Measurements from ENCODE around the gene IFI27L2.

DNA sequence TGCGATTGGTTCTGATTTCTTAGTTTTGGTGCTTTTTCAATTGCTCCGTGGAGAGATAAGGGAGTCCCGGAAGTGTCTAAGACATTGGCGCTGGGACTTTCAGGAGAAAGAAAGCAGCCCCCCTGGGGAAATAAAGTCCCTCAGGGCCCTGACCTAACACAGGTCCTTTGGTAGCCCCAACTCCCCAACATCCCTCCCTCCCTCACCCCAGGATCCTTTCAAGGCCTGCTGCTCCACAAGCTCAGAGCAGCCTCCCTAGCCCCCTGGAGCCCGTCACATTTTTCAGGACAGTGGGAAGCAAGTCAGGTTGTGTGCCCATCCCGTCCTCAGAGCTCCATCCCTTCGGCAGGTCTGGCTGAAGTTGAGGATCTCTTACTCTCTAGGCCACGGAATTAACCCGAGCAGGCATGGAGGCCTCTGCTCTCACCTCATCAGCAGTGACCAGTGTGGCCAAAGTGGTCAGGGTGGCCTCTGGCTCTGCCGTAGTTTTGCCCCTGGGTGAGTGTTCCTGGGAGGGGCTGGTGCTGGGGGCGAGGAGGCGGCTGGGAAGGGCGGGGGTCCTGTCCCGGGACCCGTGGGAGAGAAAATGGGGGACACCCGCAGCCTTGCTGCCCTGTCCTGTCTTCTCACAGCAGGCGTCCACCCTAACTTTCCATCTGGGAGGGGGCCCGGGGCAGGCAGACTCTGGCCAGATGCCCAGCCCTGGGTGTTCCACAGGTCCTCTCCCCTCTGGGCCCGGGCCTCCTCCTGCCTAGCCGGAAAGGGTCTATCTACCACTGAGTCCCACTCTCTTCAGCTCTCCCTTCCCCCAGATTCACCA lies 17.9 kb downstream of the IFI27L2 start:
- TF ChIP-seq POLR2A (IDR thresholded peaks at IDR 0.05; ENCODE audit: low read depth, low read length) (no peak), POLR2AphosphoS5 (IDR thresholded peaks at IDR 0.05; ENCODE audit: low read depth, low read length) (no peak)
